SJSA1 (cell line): ENCODE measurements around the gene DPYSL4. TPM values are rescaled to one million over a fixed set of nuclear protein-coding genes. Genes with fewer than 3 reads are reported as not detected.
"Not testable (repeated sequence)": the region's sequence is repeated elsewhere in the genome, so short reads cannot be mapped to it uniquely, and the experiment has no call there.

Experiments
- DNase-seq, 2 experiments: peaks; one replicate each; pipeline ENCODE4 v3.0.0-alpha.2; 2015 to 2020; ENCODE audit warnings: low spot score in 2 of 2, low read depth in 1 of 2
- H3K27ac ChIP-seq: fragments of 250-450 bp; sonication (Bioruptor Pico); 2 replicates; pipeline ENCODE4 v1.5.1; 2020; ENCODE audit warnings: mild to moderate bottlenecking, moderate library complexity
- H3K27me3 ChIP-seq: fragments of 250-450 bp; sonication (Bioruptor Pico); replicated peaks from 2 replicates; pipeline ENCODE4 v1.5.1; 2020; ENCODE audit warnings: mild to moderate bottlenecking, moderate library complexity
- H3K36me3 ChIP-seq: fragments of 250-450 bp; sonication (Bioruptor Pico); 2 replicates; pipeline ENCODE4 v1.5.1; 2020; ENCODE audit warnings: mild to moderate bottlenecking
- H3K4me1 ChIP-seq: fragments of 250-450 bp; sonication (Bioruptor Pico); replicated peaks from 2 replicates; pipeline ENCODE4 v1.6.1; 2021; ENCODE audit warnings: mild to moderate bottlenecking
- H3K4me3 ChIP-seq: fragments of 250-450 bp; sonication (Bioruptor Pico); 2 replicates; pipeline ENCODE4 v1.5.1; 2020; ENCODE audit warnings: mild to moderate bottlenecking
- H3K9me3 ChIP-seq: fragments of 250-450 bp; sonication (Bioruptor Pico); replicated peaks from 2 replicates; pipeline ENCODE4 v1.5.1; 2020; ENCODE audit warnings: mild to moderate bottlenecking
- total RNA-seq: library from RNA; depleted of rRNA; stranded (reverse); fragments of >200 nt; shearing (Covaris generic); gene quantifications from 2 replicates; pipeline ENCODE4 v1.2.3, GENCODE V29; 2014

Gene DPYSL4
- total RNA-seq, 1 experiment from 2014 or later = 1.3 TPM

DNA sequence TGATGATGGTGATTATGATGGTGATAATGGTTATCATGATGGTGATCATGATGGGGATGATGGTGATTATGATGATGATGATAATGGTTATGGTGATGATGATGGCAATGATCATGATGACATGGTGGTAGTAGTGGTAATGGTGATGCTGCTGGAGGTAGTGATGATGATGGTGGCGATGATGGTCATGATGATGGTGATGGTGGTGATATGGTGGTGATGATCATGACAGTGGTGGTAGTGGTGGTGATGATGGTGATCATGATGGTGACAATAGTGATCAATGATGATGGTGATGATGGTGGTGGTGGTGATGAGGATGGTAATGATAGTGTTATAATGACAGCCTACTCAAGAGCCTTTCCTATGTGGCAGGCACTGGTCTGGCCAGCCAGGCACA lies 31.8 kb upstream of the DPYSL4 start:
- no peak overlapping the region for H3K27ac ChIP-seq
- H3K9me3 ChIP-seq = no peaks in the 10 kb centered on the region
- DNase-seq = no peak
- no peaks in the 10 kb centered on the region for H3K4me1 ChIP-seq
- H3K27me3 ChIP-seq = no peaks in the 10 kb centered on the region
- no peaks in the 10 kb centered on the region for H3K36me3 ChIP-seq
- no peak overlapping the region for H3K4me3 ChIP-seq

DNA sequence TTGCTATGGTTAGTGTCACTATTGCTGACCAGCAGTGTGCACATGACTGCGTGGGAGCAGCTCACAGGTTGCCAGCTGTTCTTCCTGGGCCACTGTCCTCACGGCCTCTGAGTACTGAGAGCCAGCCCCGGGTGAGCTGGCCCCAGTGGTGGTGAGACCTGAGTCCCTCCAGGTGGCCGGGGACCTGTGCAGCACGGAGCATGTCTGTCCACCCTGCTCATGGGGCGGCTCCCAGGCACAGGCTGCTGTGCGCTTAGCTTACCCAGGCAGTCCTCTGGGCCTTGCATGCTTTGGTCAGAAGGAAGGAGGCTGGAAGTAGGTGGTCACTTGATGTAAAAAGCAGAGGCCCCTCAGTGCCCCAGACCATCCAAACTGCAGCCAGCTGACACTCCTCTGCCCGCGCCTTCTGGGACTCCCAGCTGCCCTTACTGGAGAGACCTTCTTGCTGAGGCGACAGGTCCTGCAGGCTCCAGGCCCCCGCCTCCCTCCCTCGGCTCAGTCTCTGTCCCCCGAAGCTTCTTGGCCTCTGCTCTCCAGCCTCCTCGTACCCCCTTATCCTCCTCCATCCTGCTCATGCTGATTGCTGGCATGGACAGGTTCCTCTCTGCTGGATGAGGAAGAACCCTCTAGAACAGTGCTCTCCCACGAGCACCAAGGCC lies 30.9 kb upstream of the DPYSL4 start:
- no peaks in the 10 kb centered on the region for H3K36me3 ChIP-seq
- DNase-seq = no peak
- H3K27me3 ChIP-seq = no peaks in the 10 kb centered on the region
- H3K4me1 ChIP-seq = no peaks in the 10 kb centered on the region
- H3K27ac ChIP-seq = no peak overlapping the region
- H3K4me3 ChIP-seq = no peak overlapping the region
- no peaks in the 10 kb centered on the region for H3K9me3 ChIP-seq

GRCh38 chr10:132156382-132156781 lies 30.4 kb upstream of the DPYSL4 start:
- Histone ChIP-seq H3K27me3 (no peaks in the 10 kb centered on the region), H3K4me3 (no peak overlapping the region), H3K27ac (no peak overlapping the region), H3K36me3 (no peaks in the 10 kb centered on the region), H3K4me1 (no peaks in the 10 kb centered on the region), H3K9me3 (no peaks in the 10 kb centered on the region)
- DNase-seq = no peak

GRCh38 chr10:132157101-132157500 lies 29.6 kb upstream of the DPYSL4 start:
- no peaks in the 10 kb centered on the region for H3K36me3 ChIP-seq
- H3K27ac ChIP-seq = no peak overlapping the region
- no peaks in the 10 kb centered on the region for H3K4me1 ChIP-seq
- no peaks in the 10 kb centered on the region for H3K9me3 ChIP-seq
- no peak overlapping the region for H3K4me3 ChIP-seq
- no peaks in the 10 kb centered on the region for H3K27me3 ChIP-seq
- no peak for DNase-seq

- Histone ChIP-seq H3K4me3 (no peak overlapping the region), H3K27me3 (no peaks in the 10 kb centered on the region), H3K36me3 (no peaks in the 10 kb centered on the region), H3K9me3 (no peaks in the 10 kb centered on the region), H3K4me1 (no peaks in the 10 kb centered on the region), H3K27ac (no peak overlapping the region)
- DNase-seq = no peak
Observed at GRCh38 chr10:132158122-132158741, 28.5 kb upstream of the DPYSL4 start.

- no peaks in the 10 kb centered on the region for H3K27me3 ChIP-seq
- no peaks in the 10 kb centered on the region for H3K36me3 ChIP-seq
- no peak for DNase-seq
- H3K27ac ChIP-seq = no peak overlapping the region
- H3K4me1 ChIP-seq = no peaks in the 10 kb centered on the region
- H3K4me3 ChIP-seq = no peak overlapping the region
- H3K9me3 ChIP-seq = no peaks in the 10 kb centered on the region
Observed at GRCh38 chr10:132158823-132159222, 27.9 kb upstream of the DPYSL4 start.

DNA sequence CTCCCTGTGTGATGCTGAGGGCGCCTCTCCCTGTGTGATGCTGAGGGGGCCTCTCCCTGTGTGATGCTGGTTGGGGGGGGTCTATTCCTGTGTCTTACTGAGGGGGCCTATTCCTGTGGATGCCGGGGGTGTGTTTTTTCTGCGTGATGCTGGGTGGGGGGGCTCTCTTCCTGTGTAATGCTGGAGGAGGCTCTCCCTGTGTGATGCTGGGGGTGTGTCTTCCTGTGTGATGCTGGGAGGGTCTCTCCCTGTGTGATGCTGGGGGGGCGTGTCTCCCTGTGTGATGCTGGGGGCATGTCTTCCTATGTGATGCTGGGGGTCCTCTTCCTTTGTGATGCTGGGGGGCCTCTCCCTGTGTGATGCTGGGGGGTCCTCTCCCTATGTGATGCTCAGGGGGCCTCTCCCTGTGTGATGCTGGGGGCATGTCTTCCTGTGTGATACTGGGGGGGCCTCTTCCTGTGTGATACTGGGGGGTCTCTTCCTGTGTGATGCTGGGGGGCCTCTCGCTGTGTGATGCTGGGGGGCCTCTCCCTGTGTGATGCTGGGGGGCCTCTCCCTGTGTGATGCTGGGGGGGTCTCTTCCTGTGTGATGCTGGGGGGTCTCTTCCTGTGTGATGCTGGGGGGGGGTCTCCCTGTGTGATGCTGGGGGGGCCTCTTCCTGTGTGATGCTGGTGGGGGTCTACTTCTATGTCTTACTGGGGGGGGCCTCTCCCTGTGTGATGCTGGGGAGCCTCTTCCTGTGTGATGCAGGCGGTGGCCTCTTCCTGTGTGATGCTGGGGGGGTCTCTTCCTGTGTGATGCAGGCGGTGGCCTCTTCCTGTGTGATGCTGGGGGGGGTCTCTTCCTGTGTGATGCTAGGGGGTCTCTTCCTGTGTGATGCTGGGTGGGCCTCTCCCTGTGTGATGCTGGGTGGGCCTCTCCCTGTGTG lies 27.2 kb upstream of the DPYSL4 start:
- not testable (repeated sequence) for H3K27me3 ChIP-seq, DNase-seq, H3K9me3 ChIP-seq, H3K27ac ChIP-seq, H3K36me3 ChIP-seq, H3K4me1 ChIP-seq, H3K4me3 ChIP-seq

DNA sequence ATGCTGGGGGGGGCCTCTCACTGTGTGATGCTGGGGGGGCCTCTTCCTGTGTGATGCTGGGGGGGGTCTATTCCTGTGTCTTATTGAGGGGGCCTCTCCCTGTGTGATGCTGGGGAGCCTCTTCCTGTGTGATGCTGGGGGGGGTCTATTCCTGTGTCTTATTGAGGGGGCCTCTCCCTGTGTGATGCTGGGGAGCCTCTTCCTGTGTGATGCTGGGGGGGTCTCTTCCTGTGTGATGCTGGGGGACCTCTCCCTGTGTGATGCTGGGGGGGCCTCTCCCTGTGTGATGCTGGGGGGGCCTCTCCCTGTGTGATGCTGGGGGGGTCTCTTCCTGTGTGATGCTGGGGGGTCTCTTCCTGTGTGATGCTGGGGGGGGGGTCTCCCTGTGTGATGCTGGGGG lies 26.5 kb upstream of the DPYSL4 start:
- H3K4me3 ChIP-seq, H3K27me3 ChIP-seq, H3K27ac ChIP-seq, H3K36me3 ChIP-seq, H3K9me3 ChIP-seq, DNase-seq, H3K4me1 ChIP-seq: not testable (repeated sequence)

DNA sequence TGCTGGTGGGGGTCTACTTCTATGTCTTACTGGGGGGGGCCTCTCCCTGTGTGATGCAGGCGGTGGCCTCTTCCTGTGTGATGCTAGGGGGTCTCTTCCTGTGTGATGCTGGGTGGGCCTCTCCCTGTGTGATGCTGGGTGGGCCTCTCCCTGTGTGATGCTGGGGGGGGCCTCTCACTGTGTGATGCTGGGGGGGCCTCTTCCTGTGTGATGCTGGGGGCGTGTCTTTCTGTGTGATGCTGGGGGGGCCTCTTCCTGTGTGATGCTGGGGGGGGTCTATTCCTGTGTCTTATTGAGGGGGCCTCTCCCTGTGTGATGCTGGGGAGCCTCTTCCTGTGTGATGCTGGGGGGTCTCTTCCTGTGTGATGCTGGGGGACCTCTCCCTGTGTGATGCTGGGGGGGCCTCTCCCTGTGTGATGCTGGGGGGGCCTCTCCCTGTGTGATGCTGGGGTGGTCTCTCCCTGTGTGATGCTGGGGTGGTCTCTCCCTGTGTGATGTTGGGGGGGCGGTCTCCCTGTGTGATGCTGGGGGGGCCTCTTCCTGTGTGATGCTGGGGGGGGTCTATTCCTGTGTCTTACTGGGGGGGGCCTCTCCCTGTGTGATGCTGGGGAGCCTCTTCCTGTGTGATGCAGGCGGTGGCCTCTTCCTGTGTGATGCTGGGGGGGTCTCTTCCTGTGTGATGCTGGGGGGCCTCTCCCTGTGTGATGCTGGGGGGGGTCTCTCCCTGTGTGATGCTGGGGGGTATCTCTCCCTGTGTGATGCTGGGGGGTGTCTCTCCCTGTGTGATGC lies 25.7 kb upstream of the DPYSL4 start:
- H3K27me3 ChIP-seq, H3K36me3 ChIP-seq, H3K27ac ChIP-seq, H3K4me3 ChIP-seq, H3K9me3 ChIP-seq, DNase-seq, H3K4me1 ChIP-seq: not testable (repeated sequence)

GRCh38 chr10:132162021-132162531 lies 24.7 kb upstream of the DPYSL4 start:
- H3K4me3 ChIP-seq = no peak overlapping the region
- no peaks in the 10 kb centered on the region for H3K27me3 ChIP-seq
- no peak overlapping the region for H3K27ac ChIP-seq
- no peaks in the 10 kb centered on the region for H3K4me1 ChIP-seq
- no peak for DNase-seq
- H3K36me3 ChIP-seq = no peaks in the 10 kb centered on the region
- no peaks in the 10 kb centered on the region for H3K9me3 ChIP-seq

DNA sequence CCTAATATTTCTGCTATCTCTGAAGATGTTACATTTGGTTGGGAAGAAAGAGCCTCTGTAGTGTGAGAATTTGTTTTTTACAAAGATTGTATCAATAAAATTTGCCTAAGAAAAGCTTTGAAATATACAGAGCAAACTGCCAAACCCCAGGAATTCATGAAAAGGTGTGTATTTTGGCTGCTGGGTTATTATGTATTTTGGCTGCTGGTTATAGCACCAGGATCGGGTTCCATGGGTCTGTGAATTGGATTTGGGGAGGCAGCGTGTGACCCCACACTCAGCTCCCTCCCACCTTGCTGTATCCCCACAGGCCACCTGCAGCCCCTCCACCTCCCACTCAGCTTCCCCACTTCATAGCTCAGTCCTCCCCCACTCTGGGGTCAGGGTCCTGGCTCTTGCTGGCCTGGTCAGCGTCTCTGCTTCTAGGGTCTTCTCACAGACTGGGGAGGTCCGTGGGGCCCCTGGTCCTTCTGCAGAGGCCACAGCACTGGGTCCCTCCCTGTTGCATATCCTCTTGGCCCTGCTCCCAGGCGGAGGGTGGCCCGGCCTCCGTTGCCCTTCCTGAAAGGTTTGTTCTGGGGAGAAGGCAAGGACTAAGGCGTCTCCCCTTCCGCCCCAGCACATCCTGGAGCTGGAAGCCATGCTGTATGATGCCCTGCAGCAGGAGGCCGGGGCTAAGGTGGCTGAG lies 24.0 kb upstream of the DPYSL4 start:
- no peaks in the 10 kb centered on the region for H3K36me3 ChIP-seq
- H3K9me3 ChIP-seq = no peaks in the 10 kb centered on the region
- H3K27ac ChIP-seq = no peak overlapping the region
- no peaks in the 10 kb centered on the region for H3K4me1 ChIP-seq
- H3K27me3 ChIP-seq = no peaks in the 10 kb centered on the region
- DNase-seq = no peak
- H3K4me3 ChIP-seq = no peak overlapping the region

DNA sequence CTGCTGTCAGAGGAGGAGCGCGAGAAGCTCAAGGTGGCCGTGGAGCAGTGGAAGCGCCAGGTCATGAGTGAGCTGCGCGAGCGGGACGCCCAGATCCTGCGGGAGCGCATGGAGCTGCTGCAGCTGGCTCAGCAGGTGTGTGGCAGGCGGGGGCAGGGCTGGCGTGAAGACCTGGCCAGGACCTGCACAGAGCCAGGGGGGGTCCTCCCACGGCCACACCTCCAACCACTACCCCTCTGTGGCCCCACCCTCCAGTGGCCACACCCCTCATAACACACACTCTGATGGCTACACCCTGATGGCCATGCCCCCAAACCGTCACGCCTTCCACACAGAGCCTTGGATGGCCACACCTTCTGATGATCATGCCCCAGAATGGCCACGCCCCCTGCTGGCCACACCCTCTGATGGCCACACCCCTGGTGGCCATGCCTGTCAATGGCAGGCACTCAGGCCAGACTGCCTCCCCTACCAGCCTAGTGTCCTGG lies 23.4 kb upstream of the DPYSL4 start:
- no peaks in the 10 kb centered on the region for H3K36me3 ChIP-seq
- no peaks in the 10 kb centered on the region for H3K27me3 ChIP-seq
- H3K4me1 ChIP-seq = no peaks in the 10 kb centered on the region
- DNase-seq = no peak
- H3K4me3 ChIP-seq = no peak overlapping the region
- no peak overlapping the region for H3K27ac ChIP-seq
- H3K9me3 ChIP-seq = no peaks in the 10 kb centered on the region
